Suppressor macrophage (primary cell): ENCODE results near the gene ACKR3.

Experiments used
- DNase-seq, 4 experiments: peaks; one replicate each; pipeline ENCODE4 v3.0.0-alpha.2; 2020 to 2022

The ACKR3 gene

GRCh38 chr2:236631856-236632291 is 62.2 kb downstream of the ACKR3 start:
- no peak for DNase-seq
